GM18868 (cell line): ENCODE data around the gene LEMD2.

ENCODE experiments used
- ATAC-seq: cut with Tn5 transposase; IDR thresholded peaks from one replicate; pipeline ENCODE4 v1.9.1; 2021; ENCODE audit warnings: mild to moderate bottlenecking, moderate library complexity; ENCODE audit not compliant: unreplicated experiment

The LEMD2 gene

GRCh38 chr6:33725222-33725621, 63.7 kb downstream of the LEMD2 start:
- ATAC-seq = no peak

DNA sequence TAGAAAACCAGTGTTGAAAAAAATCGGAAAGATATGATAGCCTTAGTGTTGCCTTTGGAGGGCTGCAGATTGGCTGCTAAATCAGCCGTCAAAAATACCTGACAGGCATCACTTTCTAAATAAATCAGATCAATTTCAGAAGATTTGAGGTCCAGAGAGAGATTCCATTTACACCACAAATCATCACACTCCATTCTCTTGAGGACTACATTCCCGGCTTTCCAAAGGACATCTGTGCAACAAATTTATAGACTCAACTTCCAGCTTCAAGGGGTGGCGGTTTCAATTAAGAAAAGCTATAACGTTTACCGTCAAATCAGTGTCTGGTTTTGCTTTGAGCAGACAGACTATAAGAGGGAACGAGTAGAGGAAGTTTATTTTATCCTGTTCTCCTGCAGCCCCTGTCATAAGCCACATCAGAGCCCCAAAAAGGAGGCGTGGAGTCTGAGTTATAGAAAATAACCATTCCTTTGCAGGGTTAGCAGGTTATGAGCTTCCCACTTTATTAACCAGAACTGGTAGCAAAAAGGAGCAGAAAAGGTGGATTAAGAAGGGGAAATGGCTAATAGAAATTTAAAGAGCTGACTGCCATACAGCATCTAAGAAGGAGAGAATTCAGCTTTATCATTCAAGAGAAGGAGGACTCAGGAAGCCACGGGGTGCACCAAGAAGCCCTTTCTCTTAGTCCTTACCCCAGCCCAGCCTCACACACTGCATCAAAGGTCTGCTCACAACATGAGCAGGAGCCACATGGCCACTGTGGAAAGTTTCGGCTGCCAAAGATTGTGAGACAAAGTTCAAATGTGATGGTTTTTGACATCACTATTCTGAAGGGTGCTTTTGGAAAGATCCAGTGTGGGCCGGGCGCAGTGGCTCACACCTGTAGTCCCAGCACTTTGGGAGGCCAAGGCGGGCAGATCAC, 64.6 kb downstream of the LEMD2 start:
- no peak for ATAC-seq

- no peak for ATAC-seq
These were observed 65.4 kb downstream of the LEMD2 start for GRCh38 chr6:33723371-33724085.

DNA sequence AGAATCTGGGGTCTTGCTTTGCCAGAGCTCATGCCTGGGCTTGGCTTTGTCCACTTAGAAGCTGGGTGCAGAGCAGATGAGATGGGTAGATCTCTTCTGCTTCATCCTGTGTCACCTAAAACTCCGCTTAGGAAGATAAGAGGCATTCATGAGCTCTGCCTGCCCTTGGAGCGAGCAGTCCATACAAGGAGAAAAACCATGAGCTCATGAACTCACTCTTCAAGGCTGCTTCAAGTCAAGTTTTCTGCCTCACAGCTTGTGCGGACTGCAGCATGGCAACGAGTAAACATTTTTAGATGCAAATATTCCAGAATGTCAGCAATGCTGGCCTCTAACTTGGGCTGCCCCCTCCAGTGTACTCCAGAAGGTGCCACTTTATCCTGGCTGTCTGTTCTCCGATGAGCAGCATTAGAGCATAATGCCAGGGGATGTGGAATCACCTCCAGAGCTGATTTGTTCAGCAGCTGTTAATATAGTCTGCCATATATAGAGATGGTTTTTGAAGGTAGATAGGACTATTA, 66.8 kb downstream of the LEMD2 start:
- no peak for ATAC-seq

GRCh38 chr6:33721508-33721907, 67.4 kb downstream of the LEMD2 start:
- ATAC-seq = no peak
